GM13976 (cell line): ENCODE results near the gene TRIM27.
"Not testable (repeated sequence)": the region's sequence is repeated elsewhere in the genome, so short reads cannot be mapped to it uniquely, and the experiment has no call there.

Experiments used
- DNase-seq: peaks from one replicate; pipeline ENCODE4 v3.0.0; 2012; ENCODE audit warnings: low spot score
- CTCF ChIP-seq: IDR thresholded peaks from 2 replicates; pipeline ENCODE4 v1.5.1; 2012; ENCODE audit warnings: borderline replicate concordance, mild to moderate bottlenecking; ENCODE audit not compliant: insufficient read depth; ENCODE audit errors: extremely low read depth, missing control alignments, control extremely low read depth
- in situ Hi-C: fragments of 300-500 bp; cut with MboI; formaldehyde crosslinking; loops from one replicate; pipeline ENCODE4 v1.12.0; 2022; ENCODE audit warnings: low sequenced_read_pairs, mixed read lengths, inconsistent platforms; ENCODE audit not compliant: unreplicated experiment

TRIM27 gene

GRCh38 chr6:28956331-28956730 is 32.5 kb upstream of the TRIM27 start:
- no peak for DNase-seq
- in situ Hi-C loops, result no loop called here
- no peak for TF ChIP-seq CTCF

DNA sequence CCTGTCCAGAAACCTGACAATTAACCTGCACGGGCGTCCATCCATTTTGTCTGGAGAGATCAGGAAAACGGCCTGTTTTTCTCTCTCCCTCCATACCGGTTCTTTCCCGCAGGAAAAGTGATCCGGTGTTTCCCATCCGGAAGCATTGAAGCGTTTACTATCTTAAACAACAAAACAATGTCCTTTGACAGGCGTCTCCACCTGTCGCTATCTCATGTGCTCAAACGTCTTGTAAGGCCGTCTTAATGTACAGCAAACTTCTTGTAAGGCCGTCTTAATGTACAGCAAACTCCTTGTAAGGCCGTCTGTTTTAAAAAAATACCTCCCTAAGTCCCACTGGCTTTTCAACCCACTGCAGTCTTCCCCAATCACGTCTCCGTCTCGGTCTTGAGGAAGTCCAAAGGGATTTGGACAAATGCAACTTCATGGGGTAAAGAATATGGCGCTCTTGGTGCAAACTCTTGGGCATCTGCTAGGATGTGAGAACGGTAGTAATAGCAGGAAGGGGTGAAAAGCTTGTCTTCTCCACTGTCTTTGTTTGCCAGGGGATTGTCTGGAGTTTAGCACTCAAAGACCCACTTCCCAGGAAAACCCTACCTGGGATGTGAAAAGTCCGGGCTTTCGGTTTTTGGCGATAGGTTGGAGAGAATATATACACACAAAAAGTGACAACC is 29.9 kb upstream of the TRIM27 start:
- peak; percentile 36 for DNase-seq
- in situ Hi-C loops, result no loop called here

DNA sequence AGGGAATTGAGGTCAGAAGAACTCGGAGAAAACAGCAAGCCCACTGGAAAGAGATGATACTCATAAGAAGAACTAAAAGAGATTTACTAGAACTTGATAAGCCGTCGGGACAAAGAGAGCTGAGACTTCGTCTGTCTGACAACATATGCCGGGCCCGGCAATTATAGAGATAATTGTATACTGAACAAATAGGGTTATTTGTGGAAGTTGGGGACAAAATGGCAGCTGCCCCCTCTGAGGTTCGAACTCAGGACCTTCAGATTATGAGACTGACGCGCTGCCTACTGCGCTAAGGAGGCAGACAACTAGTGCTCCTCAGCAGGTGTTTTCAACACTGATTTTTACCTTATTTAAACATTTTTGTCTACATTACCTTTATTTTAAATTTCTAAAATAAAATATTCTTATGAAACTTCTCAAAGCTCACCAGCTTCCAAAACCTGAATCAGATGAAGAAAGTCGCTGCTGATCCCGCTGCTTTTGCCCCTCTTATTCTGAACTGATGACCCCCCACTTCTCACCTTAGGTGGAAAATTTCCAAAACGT is 29.3 kb upstream of the TRIM27 start:
- peak; percentile 68 for DNase-seq
- no peak for TF ChIP-seq CTCF
- in situ Hi-C loops, result no loop called here

More for the DNA sequence above, 29.9 kb upstream of the TRIM27 start:
- no peak for TF ChIP-seq CTCF

GRCh38 chr6:28949656-28950195 is 25.9 kb upstream of the TRIM27 start:
- DNase-seq, in situ Hi-C loops: not testable (repeated sequence)

- in situ Hi-C loops, result no loop called here
- no peak for DNase-seq
- no peak for TF ChIP-seq CTCF
Measured at GRCh38 chr6:28948782-28949486, 25.1 kb upstream of the TRIM27 start.

DNA sequence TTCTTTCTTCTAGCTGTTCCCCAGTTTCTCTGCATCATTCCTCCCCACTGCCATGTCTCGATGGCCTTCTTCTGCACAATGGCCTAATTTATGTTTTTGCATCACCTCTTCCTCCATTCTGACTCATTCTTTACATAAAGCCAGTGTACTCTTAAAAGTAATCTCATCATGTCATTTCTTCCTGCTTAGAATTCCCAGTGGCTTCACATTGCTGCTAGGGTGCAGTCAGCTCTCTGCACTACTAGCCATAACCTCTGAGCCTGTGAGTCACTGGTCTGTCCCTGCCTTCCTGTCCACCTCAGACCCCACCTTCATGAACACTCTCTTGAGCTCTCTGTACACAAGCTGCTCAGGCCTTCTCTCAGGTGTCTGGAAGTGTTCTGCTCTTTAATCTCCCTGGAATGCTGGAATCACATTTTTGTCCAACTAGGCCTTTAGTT is 24.1 kb upstream of the TRIM27 start:
- DNase-seq, result no peak
- no peak for TF ChIP-seq CTCF
- in situ Hi-C loops, result no loop called here
